Skin epidermis (tissue), 12 donors: Measurements from ENCODE around the gene CLDND1.
A peak's percentile ranks its signal among the peaks of the same experiment; 100 is the strongest.

Experiments used
- H3K27ac ChIP-seq, 21 experiments: fragments of 200-600 bp; sonication (generic) in 11 of 21; one replicate each; pipeline ENCODE4 v1.5.0; 2020; ENCODE audit warnings: mild to moderate bottlenecking in 3 of 21, inconsistent platforms in 2 of 21, moderate library complexity in 2 of 21
- H3K4me3 ChIP-seq, 7 experiments: fragments of 200-600 bp; sonication (generic) in 2 of 7; one replicate each; pipeline ENCODE4 v1.5.0; 2020; ENCODE audit warnings: inconsistent platforms in 2 of 7, mild to moderate bottlenecking in 2 of 7, moderate library complexity in 1 of 7

Gene CLDND1

DNA sequence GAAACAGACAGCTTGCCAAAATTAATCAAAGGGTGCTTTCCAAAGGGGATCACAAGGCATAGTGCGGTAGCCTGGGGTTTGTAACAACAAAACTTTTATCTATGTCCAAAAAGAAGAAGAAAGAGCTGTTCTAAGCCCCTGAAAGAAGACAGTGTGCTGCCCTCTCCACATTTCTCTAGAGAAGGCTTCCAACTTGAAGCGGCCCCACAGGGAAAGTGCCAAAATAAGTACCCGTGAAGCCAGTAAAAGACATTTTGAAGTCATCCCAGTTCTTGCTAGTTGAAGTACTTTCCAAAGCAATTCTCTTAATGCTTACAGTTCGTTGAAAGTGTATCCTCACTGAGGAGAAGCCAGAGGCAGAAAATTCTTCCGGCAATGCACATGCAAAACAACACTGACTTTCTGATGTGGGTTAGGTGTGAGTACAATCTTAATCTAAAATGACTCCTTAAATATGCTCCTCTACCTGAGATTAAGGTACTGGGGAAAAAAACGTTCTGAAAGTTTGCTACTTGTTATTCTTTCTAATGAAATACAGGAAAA, 30.4 kb upstream of the CLDND1 start:
- Histone ChIP-seq H3K27ac (peak overlapping the region in 5 of 21 experiments; percentile 2 to 90 (median 18)), H3K4me3 (no peak overlapping the region)

DNA sequence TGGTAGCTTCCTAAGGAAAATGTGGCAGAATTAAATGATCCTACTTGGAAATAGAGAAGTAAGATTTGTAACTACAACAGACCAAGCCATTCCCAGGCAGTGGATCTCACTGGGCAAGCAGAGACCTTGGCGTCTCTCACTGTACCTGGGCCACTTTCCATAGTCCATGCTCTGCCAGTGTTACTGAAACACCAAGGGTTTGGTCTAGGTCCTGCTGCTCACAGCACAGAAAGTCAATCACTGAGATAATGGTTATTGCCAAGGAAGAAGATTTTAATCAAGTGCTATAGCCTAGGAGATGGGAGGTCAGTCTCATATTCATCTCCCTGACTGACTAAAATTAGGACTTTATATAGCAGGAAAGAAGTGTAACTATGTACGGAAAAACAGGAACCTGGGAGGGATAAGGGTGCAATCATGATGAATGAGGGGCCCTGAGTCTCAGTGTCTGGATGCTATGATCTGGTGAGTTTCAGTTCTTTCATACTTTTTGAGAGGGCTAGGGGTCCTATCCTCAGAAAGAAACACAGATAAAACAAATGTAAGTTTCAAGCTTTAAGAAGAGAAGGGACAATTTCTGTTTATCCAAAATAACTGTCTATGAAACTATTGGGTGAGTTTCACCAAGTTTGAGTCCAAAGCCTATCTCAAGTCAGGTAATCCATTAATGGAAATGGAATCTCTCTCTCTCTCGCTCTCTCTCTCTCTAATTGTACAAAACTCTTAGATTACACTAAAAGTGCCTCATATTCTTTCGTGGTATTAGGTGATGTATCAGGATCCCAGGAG, 29.7 kb upstream of the CLDND1 start:
- peak overlapping the region in 4 of 21 experiments; percentile 3 to 90 (median 48) for H3K27ac ChIP-seq
- H3K4me3 ChIP-seq, result no peak overlapping the region

DNA sequence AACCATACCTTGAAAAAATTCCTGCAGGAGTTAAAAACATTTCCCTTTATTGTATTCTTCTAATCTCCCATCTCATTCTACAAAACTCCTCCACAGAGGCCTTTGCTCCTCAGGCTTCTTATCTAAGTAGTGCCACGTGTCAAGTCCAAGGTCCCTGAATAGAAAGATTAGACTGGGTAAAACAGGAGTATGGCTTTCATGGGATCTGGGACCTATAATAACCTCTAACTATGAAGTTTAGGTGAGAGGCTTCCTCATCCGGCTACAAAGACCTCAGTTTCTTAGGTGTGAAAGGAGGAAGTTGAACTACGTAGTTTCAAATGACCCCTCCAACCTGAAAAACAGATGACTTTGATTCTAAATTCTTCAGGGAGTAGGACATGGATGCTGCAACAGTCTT, 29.1 kb upstream of the CLDND1 start:
- H3K4me3 ChIP-seq, result no peak overlapping the region
- peak overlapping the region in 3 of 21 experiments; percentile 18 to 90 (median 77) for H3K27ac ChIP-seq

DNA sequence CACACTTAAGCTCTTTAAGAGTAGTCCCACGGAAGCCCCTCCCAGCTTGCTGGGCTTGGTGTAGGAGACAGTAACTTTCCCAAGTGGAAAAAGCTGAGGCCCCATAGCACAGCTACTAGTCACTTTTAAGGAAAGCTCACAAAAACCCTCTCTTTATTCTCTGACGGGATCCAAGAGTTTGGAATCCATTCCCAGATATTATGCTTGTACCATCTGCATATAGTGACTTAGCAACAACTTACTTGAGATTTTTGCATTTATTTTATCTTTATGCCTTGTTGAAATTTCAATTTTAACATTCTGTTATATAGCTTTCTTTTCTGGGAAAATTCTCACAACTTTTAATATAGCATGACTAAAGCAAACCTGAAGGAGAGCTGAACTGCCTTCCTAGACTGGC, 28.5 kb upstream of the CLDND1 start:
- peak overlapping the region in 2 of 21 experiments; percentile 77 to 90 for H3K27ac ChIP-seq
- no peak overlapping the region for H3K4me3 ChIP-seq

DNA sequence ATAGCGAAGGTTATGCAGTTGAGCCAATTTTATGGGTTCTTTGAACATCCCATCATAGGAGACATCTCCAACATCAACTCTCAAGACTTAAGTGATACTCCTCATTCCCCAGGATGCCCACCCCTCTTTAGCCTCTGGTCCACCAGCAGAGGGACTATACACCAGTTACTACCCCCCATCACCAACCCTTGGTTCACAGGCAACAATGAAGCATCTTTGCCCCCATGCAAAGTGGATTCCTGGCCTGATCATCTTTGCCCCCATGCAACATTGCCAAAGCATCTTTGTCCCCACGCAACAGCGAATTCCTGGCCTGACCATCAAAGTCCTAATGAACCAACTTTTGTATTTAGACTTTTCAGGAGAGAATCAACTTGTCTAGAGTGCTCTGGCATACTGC, 28.1 kb upstream of the CLDND1 start:
- H3K27ac ChIP-seq, result peak overlapping the region in 1 of 21 experiments; percentile 90
- no peak overlapping the region for H3K4me3 ChIP-seq

DNA sequence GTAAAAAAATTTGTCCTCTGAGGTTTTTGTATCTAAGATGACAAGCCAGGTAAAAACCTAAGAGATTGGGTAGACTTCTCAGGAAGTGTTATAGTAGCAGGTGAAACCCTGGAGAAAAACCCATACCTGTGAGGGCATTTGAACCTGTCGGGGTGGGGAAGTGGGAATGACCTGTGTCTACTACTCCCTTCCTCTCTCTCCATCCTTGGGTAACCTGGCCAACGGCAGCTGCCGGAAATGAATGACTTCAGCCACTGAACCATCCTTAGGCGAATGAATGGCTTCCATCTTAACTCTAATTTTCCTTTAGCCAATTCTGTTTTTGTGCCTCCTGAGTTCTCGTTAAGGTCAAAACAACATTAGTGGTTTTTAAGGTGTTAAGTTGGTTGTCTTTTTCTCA, 25.8 kb upstream of the CLDND1 start:
- peak overlapping the region in 1 of 21 experiments; percentile 1 for H3K27ac ChIP-seq
- no peak overlapping the region for H3K4me3 ChIP-seq

DNA sequence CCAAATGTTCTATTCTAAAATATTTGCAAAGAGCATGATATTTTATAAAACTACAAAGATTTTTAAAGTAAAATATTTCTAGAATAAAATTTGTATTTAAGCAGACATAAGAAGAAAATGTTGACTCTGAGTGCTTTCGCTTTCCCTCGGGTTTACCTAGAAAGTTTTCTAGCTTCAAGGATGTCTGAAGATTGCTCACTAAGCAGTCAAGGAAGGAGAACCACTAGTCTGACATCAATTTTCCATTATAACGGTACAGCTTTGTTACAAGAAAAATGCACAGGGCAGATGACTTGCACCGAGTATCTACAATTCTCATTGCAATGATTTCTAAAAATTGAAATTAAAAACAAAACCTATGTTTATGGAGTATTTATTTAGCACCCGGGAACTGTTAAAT, 23.2 kb upstream of the CLDND1 start:
- Histone ChIP-seq H3K4me3 (no peak overlapping the region), H3K27ac (peak overlapping the region in 1 of 21 experiments; percentile 63)

DNA sequence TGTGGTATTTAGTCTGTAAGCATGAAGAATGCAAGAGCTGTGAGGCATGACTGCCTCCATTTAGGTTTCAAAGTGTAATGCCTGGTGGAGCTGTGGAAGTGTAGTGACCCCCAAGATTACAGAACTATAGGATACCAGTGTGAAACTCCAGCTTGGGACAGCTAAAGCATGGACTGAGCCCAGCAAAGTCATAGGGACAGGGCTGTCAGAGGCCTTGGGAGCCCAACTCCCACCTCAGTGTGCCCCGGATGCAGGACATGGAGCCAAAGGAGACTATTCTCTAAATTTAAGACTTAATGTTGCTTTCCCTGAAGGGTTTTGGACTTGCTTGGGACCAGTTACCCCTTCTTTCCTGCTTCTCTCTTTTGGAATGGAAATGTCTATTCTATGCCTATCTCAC, 19.9 kb upstream of the CLDND1 start:
- no peak overlapping the region for H3K27ac ChIP-seq
- no peak overlapping the region for H3K4me3 ChIP-seq

DNA sequence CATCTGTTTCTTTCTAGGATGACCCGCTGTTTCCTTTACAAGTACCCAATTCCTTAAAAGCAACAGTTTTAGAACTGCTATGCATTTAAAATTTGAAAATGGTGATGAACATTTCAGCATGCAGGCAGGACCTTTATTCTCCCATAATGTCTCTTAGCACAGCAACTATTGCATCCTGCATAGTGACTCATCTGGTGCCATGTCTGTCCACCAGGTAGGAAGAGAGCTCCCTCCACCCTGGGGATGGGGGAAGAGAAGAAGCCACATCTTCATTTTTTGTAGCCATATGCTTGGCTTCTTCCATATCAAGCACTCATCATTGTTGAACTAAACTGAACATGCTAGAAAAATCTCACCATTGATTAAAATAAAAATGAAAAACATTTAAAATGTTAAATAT, 19.0 kb upstream of the CLDND1 start:
- no peak overlapping the region for H3K4me3 ChIP-seq
- H3K27ac ChIP-seq, result peak overlapping the region in 1 of 21 experiments; percentile 81

DNA sequence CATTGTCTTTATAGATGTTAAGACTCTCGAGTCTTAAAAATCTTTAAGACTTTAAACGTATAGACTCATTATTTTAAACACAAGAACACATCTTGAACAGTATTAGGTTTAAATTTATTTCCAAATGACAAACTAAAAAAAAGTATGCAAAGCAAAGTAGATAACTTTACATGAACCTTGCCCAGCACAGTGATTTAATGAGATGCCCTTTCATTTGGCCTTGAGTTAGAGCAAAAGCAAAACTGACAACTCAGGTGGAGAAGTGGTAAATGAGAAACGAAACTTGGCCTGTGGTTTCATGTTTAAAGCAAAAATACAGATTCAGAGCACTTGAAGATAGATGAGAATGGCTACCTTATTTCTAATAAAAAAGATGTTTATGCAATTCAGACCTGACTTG, 17.6 kb upstream of the CLDND1 start:
- Histone ChIP-seq H3K4me3 (no peak overlapping the region), H3K27ac (peak overlapping the region in 2 of 21 experiments; percentile 53 to 81)

DNA sequence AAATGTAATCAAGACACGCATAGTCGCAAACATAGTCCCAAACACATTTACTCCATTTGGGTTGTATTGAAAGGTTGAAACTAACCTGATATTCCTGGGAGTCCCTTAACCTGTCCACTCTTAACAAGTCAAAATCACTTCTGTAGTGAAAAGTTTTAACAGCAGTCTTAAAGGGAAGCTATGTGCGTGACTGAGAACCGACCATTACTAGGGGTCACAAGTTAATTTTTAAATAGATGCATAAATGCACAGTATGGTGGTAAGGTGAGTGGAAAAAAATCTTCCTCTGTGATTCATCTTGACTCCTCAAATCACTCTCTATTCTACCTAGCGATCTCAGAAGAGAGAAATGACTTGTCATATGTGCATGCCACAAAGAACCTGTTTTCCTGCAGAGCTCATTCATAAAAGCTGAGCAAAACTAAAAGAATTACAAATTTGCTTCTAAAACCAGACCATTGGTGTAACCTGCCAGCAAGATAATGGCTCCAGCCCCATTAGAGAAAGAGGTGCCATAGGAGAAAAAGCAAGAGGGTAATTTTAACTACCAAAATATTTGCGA, 13.8 kb upstream of the CLDND1 start:
- H3K4me3 ChIP-seq, result no peak overlapping the region
- H3K27ac ChIP-seq, result peak overlapping the region in 1 of 21 experiments; percentile 73

DNA sequence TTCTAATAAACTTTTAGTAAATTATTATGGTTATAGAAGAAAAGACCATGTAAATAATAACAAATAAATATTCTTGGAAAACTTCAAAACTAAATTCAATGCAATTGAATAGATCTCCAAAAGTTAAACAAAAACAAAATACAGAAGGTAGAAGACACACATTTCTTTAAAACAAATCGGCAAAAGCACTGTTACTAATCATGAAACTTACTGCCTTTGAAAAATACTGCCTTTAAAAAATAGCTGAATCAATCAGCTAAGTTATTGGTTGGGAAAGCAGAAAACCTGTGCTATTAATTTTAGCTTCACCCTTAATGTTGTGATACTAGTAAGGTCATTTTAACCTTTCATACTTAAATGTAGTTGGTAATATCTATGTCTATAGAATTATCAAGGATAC, 12.0 kb upstream of the CLDND1 start:
- Histone ChIP-seq H3K27ac (peak overlapping the region in 1 of 21 experiments; percentile 80), H3K4me3 (no peak overlapping the region)

DNA sequence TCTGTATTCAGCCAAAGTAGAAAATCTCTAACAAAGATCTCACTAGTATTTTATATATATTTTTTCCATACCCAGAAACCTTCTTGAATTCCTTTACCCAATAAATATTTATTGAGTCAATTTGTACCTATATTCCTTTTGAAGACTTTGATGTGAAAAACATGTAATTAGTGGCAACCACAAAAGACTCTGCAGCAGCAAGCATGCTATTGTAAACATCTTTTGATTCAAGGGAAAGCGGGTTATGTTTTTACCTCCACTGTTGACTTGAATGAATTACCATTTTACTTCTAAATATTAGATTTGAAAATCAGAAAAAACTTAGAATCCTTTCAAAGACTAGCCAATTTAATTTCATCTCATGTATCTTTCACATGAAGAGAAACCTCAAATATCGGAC, 11.5 kb upstream of the CLDND1 start:
- Histone ChIP-seq H3K27ac (peak overlapping the region in 2 of 21 experiments; percentile 26 to 80), H3K4me3 (no peak overlapping the region)

DNA sequence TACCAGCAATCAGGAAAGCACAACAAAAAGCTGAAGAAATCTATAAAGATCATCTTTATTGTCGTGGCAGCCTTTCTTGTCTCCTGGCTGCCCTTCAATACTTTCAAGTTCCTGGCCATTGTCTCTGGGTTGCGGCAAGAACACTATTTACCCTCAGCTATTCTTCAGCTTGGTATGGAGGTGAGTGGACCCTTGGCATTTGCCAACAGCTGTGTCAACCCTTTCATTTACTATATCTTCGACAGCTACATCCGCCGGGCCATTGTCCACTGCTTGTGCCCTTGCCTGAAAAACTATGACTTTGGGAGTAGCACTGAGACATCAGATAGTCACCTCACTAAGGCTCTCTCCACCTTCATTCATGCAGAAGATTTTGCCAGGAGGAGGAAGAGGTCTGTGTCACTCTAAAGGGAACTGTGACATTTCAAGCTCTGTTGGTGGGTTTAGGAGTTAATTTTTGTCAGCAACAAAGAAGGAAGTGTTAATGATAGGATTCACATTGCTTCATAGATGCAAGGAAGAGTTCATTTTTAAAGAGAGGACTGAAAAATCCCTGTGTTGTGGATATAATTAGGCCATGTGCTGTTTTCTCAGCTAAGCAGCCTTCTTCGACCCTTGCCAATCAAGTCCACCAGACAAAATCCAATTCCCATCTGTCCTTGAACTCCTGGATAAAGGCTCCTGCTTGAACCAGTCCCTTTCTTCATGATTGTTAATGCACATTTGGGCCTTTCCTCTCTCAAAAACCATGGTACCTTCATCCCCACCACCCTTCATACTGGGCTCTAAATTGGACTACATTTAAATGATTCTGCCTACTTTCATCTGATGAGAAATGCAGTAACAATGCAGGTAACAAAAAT, 10.2 kb upstream of the CLDND1 start:
- peak overlapping the region in 1 of 21 experiments; percentile 80 for H3K27ac ChIP-seq
- peak overlapping the region in 1 of 7 experiments; percentile 7 for H3K4me3 ChIP-seq

DNA sequence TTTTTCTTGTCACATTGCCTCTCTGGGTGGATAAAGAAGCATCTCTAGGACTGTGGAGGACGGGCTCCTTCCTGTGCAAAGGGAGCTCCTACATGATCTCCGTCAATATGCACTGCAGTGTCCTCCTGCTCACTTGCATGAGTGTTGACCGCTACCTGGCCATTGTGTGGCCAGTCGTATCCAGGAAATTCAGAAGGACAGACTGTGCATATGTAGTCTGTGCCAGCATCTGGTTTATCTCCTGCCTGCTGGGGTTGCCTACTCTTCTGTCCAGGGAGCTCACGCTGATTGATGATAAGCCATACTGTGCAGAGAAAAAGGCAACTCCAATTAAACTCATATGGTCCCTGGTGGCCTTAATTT, 9.6 kb upstream of the CLDND1 start:
- Histone ChIP-seq H3K27ac (peak overlapping the region in 1 of 21 experiments; percentile 80), H3K4me3 (peak overlapping the region in 1 of 7 experiments; percentile 7)

DNA sequence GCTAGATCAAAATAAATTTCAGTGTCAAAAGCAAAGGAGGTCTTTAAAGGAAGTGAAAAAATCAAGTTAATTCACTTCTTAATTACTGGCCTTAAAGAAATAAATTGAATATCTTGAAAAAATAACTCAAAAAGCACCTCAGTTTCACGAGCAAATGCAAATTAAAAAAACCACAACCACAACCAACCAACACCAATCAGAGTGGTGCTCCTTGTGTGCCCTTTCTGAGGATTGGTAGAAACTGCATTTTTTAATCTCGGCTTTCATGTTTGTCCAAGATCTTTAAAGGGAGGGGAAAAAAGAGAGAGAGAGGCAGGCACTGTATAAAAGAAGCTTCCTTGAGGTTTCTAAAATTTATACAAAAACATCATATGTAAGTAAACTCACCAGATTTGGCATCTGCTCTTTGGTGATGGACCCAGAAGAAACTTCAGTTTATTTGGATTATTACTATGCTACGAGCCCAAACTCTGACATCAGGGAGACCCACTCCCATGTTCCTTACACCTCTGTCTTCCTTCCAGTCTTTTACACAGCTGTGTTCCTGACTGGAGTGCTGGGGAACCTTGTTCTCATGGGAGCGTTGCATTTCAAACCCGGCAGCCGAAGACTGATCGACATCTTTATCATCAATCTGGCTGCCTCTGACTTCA, 9.0 kb upstream of the CLDND1 start, which contains the start of gene GPR15:
Gene GPR15, plus strand, starts transcription at position 357 of the 653 bp plus-strand sequence. Its CDS starts 56 bp downstream, at position 413.
- Histone ChIP-seq H3K27ac (peak within 1 kb of the TSS in 1 of 21 experiments; percentile 80), H3K4me3 (peak within 1 kb of the TSS in 1 of 7 experiments; percentile 7)

DNA sequence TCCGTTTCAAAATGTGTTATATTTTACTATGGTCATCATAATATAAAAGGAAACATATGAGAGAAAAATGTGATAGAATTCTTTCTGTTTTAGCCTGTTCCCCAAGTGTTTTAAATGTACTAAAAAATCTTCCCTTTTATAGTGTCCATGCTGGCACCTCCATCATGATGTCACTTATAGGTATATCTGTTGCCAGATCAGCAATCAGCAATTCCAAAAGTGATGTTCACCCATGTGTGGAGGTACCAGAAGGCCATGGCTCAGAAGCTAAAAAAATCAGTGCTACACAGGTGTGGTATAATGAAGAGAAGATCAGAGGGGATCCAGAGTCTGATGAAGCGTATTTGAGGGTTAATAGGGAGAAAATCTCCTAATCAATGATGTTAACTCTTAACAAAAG, 8.0 kb upstream of the CLDND1 start:
- Histone ChIP-seq H3K27ac (no peak overlapping the region), H3K4me3 (no peak overlapping the region)

DNA sequence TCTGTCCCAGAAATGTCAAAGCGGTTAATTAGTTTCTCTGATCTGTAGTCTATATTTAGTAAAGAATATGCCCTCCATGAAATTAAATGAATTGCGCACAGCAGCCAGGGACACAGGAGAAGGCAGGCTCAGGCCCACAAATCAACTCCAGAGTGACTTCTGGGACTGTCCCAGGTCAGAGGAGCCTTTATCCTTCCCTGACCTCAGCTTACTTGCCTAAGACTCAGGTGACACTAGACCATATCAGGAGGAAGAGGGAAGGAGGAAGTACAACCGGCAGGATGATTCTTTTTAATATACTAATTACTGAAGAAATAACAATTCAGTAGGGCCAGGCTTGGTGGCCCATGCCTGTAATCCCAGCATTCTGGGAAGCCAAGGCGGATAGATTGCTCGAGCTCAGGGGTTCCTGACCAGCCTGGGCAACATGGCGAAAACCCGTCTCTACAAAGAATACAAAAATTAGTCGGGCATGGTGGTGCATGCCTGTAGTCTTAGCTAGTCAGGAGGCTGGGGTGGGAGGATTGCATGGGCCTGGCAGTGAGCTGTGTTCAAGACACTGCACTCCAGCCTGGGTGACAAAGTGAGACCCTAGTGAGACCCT, 7.3 kb upstream of the CLDND1 start:
- Histone ChIP-seq H3K27ac (no peak overlapping the region), H3K4me3 (no peak overlapping the region)
